A549 (cell line): ENCODE data around the gene CYP2C19.
"Not testable (repeated sequence)": the region's sequence is repeated elsewhere in the genome, so short reads cannot be mapped to it uniquely, and the experiment has no call there.

ENCODE experiments used
- ESRRA ChIP-seq: fragments of 150-350 bp; IDR thresholded peaks from 2 replicates; pipeline ENCODE4 v1.6.1; 2014; ENCODE audit warnings: mild to moderate bottlenecking, low read length, borderline replicate concordance
- FOXS1 ChIP-seq: fragments of 250-450 bp; sonication (Bioruptor Pico); IDR thresholded peaks from 2 replicates; pipeline ENCODE4 v1.5.0; 2020; ENCODE audit warnings: mild to moderate bottlenecking, moderate library complexity
- KDM1A ChIP-seq: fragments of 200-600 bp; sonication (generic); IDR thresholded peaks from 2 replicates; pipeline ENCODE4 v1.6.1; 2016; ENCODE audit warnings: low read depth, mild to moderate bottlenecking
- PHF8 ChIP-seq: fragments of 200-600 bp; sonication (generic); IDR thresholded peaks from 2 replicates; pipeline ENCODE4 v1.6.1; 2016; ENCODE audit warnings: low read depth, mild to moderate bottlenecking, antibody characterized with exemption, moderate library complexity, borderline replicate concordance
- POLR2A ChIP-seq: IDR thresholded peaks from 2 replicates; pipeline ENCODE4 v1.6.1; 2012; ENCODE audit warnings: mild to moderate bottlenecking, low read length
- RCOR1 ChIP-seq: fragments of 150-350 bp; IDR thresholded peaks from 2 replicates; pipeline ENCODE4 v1.6.1; 2014; ENCODE audit warnings: antibody characterized with exemption, low read length, low read depth
- SMC3 ChIP-seq: fragments of >200 bp; sonication (Bioruptor Twin); formaldehyde crosslinking; IDR thresholded peaks from 3 replicates; pipeline ENCODE4 v1.6.1; 2018; ENCODE audit warnings: inconsistent platforms
- SREBF2 ChIP-seq: fragments of 450-650 bp; IDR thresholded peaks from 2 replicates; pipeline ENCODE4 v1.6.1; 2014; ENCODE audit warnings: mild to moderate bottlenecking, moderate library complexity
- TF ChIP-seq, protein P1 (sequence below): fragments of >200 bp; sonication (Bioruptor Twin); formaldehyde crosslinking; IDR thresholded peaks from 3 replicates; pipeline ENCODE4 v1.5.1; 2016
- TF ChIP-seq, protein P2 (sequence below): fragments of 200-600 bp; sonication (generic); IDR thresholded peaks from 2 replicates; pipeline ENCODE4 v1.6.1; 2016; ENCODE audit warnings: antibody characterized with exemption, mild to moderate bottlenecking, moderate library complexity
- TF ChIP-seq, protein P3 (sequence below): fragments of 250-450 bp; sonication (Bioruptor Pico); IDR thresholded peaks from 2 replicates; pipeline ENCODE4 v1.5.0; 2021; ENCODE audit warnings: mild to moderate bottlenecking, moderate library complexity, borderline replicate concordance
- TF ChIP-seq, protein P4 (sequence below): fragments of 450-650 bp; IDR thresholded peaks from 2 replicates; pipeline ENCODE4 v1.6.1; 2014; ENCODE audit warnings: antibody characterized with exemption

DNA sequence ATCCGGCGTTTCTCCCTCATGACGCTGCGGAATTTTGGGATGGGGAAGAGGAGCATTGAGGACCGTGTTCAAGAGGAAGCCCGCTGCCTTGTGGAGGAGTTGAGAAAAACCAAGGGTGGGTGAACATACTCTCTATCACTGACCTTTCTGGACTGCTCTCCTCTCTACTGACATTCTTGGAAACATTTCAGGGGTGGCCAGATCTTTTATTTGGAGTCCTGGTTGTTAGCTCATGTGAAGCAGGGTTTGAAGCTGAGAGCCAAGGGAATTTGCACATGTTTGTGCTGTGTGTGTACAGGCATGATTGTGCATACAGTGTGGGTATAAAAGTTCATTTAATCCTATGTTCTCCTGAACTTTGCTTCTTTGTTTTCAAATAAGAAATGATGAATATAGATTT, 12.9 kb downstream of the CYP2C19 start:
- not testable (repeated sequence) for TF ChIP-seq RCOR1; POLR2A; FOXS1 (CRISPR knock-in tag); SREBF2; PHF8; KDM1A; ESRRA; SMC3
- TF ChIP-seq, protein P1, sequence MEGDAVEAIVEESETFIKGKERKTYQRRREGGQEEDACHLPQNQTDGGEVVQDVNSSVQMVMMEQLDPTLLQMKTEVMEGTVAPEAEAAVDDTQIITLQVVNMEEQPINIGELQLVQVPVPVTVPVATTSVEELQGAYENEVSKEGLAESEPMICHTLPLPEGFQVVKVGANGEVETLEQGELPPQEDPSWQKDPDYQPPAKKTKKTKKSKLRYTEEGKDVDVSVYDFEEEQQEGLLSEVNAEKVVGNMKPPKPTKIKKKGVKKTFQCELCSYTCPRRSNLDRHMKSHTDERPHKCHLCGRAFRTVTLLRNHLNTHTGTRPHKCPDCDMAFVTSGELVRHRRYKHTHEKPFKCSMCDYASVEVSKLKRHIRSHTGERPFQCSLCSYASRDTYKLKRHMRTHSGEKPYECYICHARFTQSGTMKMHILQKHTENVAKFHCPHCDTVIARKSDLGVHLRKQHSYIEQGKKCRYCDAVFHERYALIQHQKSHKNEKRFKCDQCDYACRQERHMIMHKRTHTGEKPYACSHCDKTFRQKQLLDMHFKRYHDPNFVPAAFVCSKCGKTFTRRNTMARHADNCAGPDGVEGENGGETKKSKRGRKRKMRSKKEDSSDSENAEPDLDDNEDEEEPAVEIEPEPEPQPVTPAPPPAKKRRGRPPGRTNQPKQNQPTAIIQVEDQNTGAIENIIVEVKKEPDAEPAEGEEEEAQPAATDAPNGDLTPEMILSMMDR: not testable (repeated sequence)
- TF ChIP-seq, protein P2, sequence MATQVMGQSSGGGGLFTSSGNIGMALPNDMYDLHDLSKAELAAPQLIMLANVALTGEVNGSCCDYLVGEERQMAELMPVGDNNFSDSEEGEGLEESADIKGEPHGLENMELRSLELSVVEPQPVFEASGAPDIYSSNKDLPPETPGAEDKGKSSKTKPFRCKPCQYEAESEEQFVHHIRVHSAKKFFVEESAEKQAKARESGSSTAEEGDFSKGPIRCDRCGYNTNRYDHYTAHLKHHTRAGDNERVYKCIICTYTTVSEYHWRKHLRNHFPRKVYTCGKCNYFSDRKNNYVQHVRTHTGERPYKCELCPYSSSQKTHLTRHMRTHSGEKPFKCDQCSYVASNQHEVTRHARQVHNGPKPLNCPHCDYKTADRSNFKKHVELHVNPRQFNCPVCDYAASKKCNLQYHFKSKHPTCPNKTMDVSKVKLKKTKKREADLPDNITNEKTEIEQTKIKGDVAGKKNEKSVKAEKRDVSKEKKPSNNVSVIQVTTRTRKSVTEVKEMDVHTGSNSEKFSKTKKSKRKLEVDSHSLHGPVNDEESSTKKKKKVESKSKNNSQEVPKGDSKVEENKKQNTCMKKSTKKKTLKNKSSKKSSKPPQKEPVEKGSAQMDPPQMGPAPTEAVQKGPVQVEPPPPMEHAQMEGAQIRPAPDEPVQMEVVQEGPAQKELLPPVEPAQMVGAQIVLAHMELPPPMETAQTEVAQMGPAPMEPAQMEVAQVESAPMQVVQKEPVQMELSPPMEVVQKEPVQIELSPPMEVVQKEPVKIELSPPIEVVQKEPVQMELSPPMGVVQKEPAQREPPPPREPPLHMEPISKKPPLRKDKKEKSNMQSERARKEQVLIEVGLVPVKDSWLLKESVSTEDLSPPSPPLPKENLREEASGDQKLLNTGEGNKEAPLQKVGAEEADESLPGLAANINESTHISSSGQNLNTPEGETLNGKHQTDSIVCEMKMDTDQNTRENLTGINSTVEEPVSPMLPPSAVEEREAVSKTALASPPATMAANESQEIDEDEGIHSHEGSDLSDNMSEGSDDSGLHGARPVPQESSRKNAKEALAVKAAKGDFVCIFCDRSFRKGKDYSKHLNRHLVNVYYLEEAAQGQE: not testable (repeated sequence)
- TF ChIP-seq, protein P3, sequence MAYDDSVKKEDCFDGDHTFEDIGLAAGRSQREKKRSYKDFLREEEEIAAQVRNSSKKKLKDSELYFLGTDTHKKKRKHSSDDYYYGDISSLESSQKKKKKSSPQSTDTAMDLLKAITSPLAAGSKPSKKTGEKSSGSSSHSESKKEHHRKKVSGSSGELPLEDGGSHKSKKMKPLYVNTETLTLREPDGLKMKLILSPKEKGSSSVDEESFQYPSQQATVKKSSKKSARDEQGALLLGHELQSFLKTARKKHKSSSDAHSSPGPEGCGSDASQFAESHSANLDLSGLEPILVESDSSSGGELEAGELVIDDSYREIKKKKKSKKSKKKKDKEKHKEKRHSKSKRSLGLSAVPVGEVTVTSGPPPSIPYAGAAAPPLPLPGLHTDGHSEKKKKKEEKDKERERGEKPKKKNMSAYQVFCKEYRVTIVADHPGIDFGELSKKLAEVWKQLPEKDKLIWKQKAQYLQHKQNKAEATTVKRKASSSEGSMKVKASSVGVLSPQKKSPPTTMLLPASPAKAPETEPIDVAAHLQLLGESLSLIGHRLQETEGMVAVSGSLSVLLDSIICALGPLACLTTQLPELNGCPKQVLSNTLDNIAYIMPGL (CRISPR knock-in tag): not testable (repeated sequence)
- TF ChIP-seq, protein P4, sequence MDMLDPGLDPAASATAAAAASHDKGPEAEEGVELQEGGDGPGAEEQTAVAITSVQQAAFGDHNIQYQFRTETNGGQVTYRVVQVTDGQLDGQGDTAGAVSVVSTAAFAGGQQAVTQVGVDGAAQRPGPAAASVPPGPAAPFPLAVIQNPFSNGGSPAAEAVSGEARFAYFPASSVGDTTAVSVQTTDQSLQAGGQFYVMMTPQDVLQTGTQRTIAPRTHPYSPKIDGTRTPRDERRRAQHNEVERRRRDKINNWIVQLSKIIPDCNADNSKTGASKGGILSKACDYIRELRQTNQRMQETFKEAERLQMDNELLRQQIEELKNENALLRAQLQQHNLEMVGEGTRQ: not testable (repeated sequence)
